Ovary (tissue), 10 donors: ENCODE results near the gene TMEM9. TPM values are rescaled to one million over a fixed set of nuclear protein-coding genes. Genes with fewer than 3 reads are reported as not detected.
A peak's percentile ranks its signal among the peaks of the same experiment; 100 is the strongest.

Experiments used
- DNase-seq, 5 donors: peaks; one replicate each; pipeline ENCODE4 v3.0.0-alpha.2; 2019 to 2020
- H3K27ac ChIP-seq, 2 donors: fragments of 200-600 bp; one replicate each; pipeline versions ENCODE4 v1.5.1 to v1.8.0; 2019 to 2022
- H3K27me3 ChIP-seq: fragments of 200-600 bp; one replicate; pipeline ENCODE4 v1.8.0; 2022
- H3K36me3 ChIP-seq: fragments of 200-600 bp; sonication (generic); one replicate; pipeline ENCODE4 v1.5.1; 2019
- H3K4me1 ChIP-seq: one replicate; pipeline ENCODE4 v1.8.1; 2013; ENCODE audit warnings: mild to moderate bottlenecking, moderate library complexity; ENCODE audit not compliant: insufficient read depth
- H3K4me3 ChIP-seq: fragments of 200-600 bp; sonication (generic); one replicate; pipeline ENCODE4 v1.5.1; 2017
- H3K9me3 ChIP-seq, 2 donors: fragments of 200-600 bp in 1 of 2; sonication (generic) in 1 of 2; one replicate each; pipeline versions ENCODE4 v1.5.1 to v1.8.1; 2013 to 2019; ENCODE audit warnings: mild to moderate bottlenecking in 1 of 2, moderate library complexity in 1 of 2
- EP300 ChIP-seq: sonication (generic); formaldehyde crosslinking; IDR thresholded peaks from one replicate; pipeline ENCODE4 v1.6.1; 2017; ENCODE audit warnings: antibody characterized with exemption
- POLR2A ChIP-seq: fragments of 450-650 bp; IDR thresholded peaks from one replicate; pipeline ENCODE4 v1.6.1; 2017; ENCODE audit warnings: antibody characterized with exemption, mild to moderate bottlenecking, moderate library complexity
- WGBS, 3 donors: extraction: QIAGEN DNeasy Blood & Tissue Kit in 1 of 3; methylation state at CpG; one replicate each; pipeline versions ENCODE4 v1.1.5 to v1.1.7; 2013 to 2017; 5-methylcytosine and 5-hydroxymethylcytosine counted together
- intact Hi-C, 4 donors: fragments of 100-400 bp; cut with DNase I; formaldehyde crosslinking; loops; one replicate each; pipeline versions ENCODE4 v1.11.0 to v1.15.1; 2022 to 2023
- long read RNA-seq, 3 donors: library from polyadenylated mRNA in 2 of 3; unstranded in 2 of 3; transcript quantifications; one replicate each; pipeline ENCODE4 v2.0.0 and lab custom pipeline, GENCODE V29; 2021 to 2026
- polyA plus RNA-seq, 2 donors: library from polyadenylated mRNA; stranded (reverse); fragments of 200-250 nt in 1 of 2; fragments of 350-450 nt in 1 of 2; fragmentation: Illumina TruSeq in 1 of 2; extraction: RNeasy Lipid Tissue Mini Kit (QIAGEN cat#74804) in 1 of 2; gene quantifications; one replicate each; pipeline ENCODE4 v1.2.3, GENCODE V29; 2013 to 2014
- total RNA-seq, 7 donors: library from RNA; depleted of rRNA in 2 of 7; stranded (reverse); fragments of >200 nt in 2 of 7; fragmentation: NEBNext Ultra II Directional in 3 of 7; extraction: Animal tissue kit (Norgen Biotek cat#: 25700) in 3 of 7; gene quantifications; one replicate each; pipeline versions ENCODE4 v1.1.0 to v1.2.4, GENCODE V29; 2016 to 2023
- TF ChIP-seq, protein P1 (sequence below), 3 donors: fragments of 450-650 bp in 2 of 3; fragments of 200-600 bp in 1 of 3; IDR thresholded peaks; one replicate each; pipeline versions ENCODE4 v1.5.1 to v1.8.0; 2016 to 2022; ENCODE audit warnings: antibody characterized with exemption in 3 of 3, mild to moderate bottlenecking in 1 of 3
- donor health status: DM: no; HTN: no; CAD: no; lungs with moderate emphysema.
- donor health status: DM: no; HTN: no; CAD: no.
- donor health status: Bipolar disorder and iron deficiency.
- donor health status: DM: yes; HTN: yes; CAD: no.
- donor health status: DM: no; HTN: no; CAD: no.
- donor health status: DM: yes; HTN: yes; CAD: no.

TMEM9 gene
- total RNA-seq (100 to 1,000 TPM in 1 of 7 donors, 10 to 100 TPM in 6; 65.5 to 101 (median 88.8) TPM), polyA plus RNA-seq (100 to 1,000 TPM in 1 of 2 donors, 10 to 100 TPM in 1; 49.5 to 114 TPM)
- long read RNA-seq, donor 1, transcript TMEM9-201 (5 exons, 1,959 nt): minor isoform, 43 of 691 reads
- long read RNA-seq, donor 1, transcript TMEM9-202 (6 exons, 1,544 nt): minor isoform, 18 of 691 reads
- long read RNA-seq, donor 1, transcript TMEM9-204 (6 exons, 1,529 nt): major isoform, 578 of 691 reads
- long read RNA-seq, donor 1, partial matches to known transcripts: 16 of 691 reads
- long read RNA-seq, donor 1, other reads (novel, unspliced or antisense): 25 of 691 reads
- long read RNA-seq, donor 2, transcript TMEM9-204 (6 exons, 1,529 nt): major isoform, 80 of 128 reads
- long read RNA-seq, donor 2, transcript TMEM9-201 (5 exons, 1,959 nt): minor isoform, 27 of 128 reads
- long read RNA-seq, donor 2, transcript TMEM9-209 (6 exons, 938 nt): minor isoform, 7 of 128 reads
- long read RNA-seq, donor 2, transcript TMEM9-206 (6 exons, 507 nt): minor isoform, 7 of 128 reads
- long read RNA-seq, donor 2, partial matches to known transcripts: 0 of 128 reads
- long read RNA-seq, donor 2, other reads (novel, unspliced or antisense): 0 of 128 reads
- long read RNA-seq, donor 3, transcript TMEM9-209 (6 exons, 938 nt): minor isoform, 6 of 249 reads
- long read RNA-seq, donor 3, transcript TMEM9-201 (5 exons, 1,959 nt): minor isoform, 13 of 249 reads
- long read RNA-seq, donor 3, transcript TMEM9-204 (6 exons, 1,529 nt): major isoform, 201 of 249 reads
- long read RNA-seq, donor 3, transcript TMEM9-202 (6 exons, 1,544 nt): minor isoform, 7 of 249 reads
- long read RNA-seq, donor 3, partial matches to known transcripts: 2 of 249 reads
- long read RNA-seq, donor 3, other reads (novel, unspliced or antisense): 14 of 249 reads

DNA sequence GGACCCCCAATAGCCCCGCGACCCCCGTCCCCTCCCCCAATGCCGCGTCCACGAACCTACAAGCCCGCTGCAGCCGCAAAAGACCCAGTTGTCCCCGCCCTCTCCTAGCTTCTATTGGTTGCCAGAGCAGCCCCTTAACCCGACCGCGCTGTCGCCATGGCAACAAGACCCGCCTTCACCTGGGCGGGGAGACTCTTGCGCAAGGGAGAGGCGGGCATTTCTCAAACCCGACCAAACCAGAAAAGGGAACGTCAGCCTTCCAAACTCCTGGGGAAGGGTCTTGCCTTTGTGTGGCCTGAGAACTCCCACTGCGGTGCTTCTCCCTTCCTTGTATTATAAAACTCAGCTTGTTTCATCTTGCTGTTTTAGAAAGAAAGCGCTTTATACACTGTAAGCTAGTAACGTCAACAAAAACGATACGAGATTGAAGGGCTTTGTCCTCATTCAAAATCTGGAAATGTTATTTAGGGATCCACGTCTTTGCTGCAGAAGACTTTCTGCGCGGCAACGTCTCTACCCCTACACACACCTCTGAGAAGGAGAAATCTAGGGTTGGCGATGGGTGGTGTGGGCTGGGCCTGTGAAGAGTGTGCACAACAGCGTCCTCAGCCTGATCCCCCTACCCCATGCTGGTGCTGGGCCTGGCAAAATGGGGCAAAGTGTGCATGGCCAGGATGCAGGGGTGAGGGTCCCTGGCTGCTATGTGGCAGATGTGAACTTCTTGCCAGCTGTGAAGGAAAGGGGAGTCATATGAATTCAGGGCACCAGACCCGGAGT, at the start of gene TMEM9:
Gene TMEM9, minus strand, starts transcription at position 86 of the 777 bp plus-strand sequence. CDS start 551 bp downstream, outside the sequence.
- TF ChIP-seq, protein P1, sequence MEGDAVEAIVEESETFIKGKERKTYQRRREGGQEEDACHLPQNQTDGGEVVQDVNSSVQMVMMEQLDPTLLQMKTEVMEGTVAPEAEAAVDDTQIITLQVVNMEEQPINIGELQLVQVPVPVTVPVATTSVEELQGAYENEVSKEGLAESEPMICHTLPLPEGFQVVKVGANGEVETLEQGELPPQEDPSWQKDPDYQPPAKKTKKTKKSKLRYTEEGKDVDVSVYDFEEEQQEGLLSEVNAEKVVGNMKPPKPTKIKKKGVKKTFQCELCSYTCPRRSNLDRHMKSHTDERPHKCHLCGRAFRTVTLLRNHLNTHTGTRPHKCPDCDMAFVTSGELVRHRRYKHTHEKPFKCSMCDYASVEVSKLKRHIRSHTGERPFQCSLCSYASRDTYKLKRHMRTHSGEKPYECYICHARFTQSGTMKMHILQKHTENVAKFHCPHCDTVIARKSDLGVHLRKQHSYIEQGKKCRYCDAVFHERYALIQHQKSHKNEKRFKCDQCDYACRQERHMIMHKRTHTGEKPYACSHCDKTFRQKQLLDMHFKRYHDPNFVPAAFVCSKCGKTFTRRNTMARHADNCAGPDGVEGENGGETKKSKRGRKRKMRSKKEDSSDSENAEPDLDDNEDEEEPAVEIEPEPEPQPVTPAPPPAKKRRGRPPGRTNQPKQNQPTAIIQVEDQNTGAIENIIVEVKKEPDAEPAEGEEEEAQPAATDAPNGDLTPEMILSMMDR (IDR thresholded peaks at IDR 0.05): no peak
- TF ChIP-seq EP300 (peak; percentile 21), POLR2A (peak; percentile 42)
- Histone ChIP-seq H3K36me3 (no peaks in the 10 kb centered on the region), H3K27ac (peak within 1 kb of the TSS; percentile 23 to 39), H3K4me3 (peak within 1 kb of the TSS; percentile 58), H3K4me1 (peaks cover 7% of the 10 kb centered on the region), H3K9me3 (no peaks in the 10 kb centered on the region), H3K27me3 (no peaks in the 10 kb centered on the region)
- DNase-seq: peak; percentile 97 to 99 (median 98)
- 4 to 6% (median 4%) methylated on average over 27 to 31 of the region's 31 CpGs for WGBS, 3 donors
- intact Hi-C loops: no loop called here

DNA sequence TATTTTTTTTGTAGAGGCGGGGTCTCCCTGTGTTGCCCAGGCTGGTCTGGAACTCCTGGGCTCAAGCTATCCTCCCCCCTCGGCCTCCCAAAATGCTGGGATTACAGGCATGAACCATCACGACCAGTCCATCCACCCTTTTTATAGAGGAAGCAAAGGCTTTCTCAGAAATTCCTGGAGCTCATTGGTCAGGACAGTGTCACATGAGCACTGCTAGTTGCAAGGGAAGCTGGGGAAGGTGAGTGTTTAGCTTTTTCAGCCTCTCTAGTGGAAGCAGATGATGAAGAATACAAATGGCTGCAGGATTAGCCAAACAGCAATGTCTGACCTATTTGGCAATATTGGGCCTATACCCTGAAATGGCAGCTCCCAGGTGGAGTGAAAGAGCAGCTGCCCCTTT, 44.3 kb upstream of the TMEM9 start:
- H3K27me3 ChIP-seq: no peaks in the 10 kb centered on the region
- no peaks in the 10 kb centered on the region for H3K9me3 ChIP-seq
- intact Hi-C loops: no loop called here
- H3K27ac ChIP-seq: no peak overlapping the region
- no peak for DNase-seq
- WGBS, 3 donors: 89 to 94% (median 92%) methylated on average over 3 of the region's 3 CpGs
- no peak overlapping the region for H3K4me3 ChIP-seq
- no peaks in the 10 kb centered on the region for H3K36me3 ChIP-seq
- TF ChIP-seq, protein P1 (IDR thresholded peaks at IDR 0.05): no peak
- TF ChIP-seq EP300 (no peak), POLR2A (no peak)
- H3K4me1 ChIP-seq: no peaks in the 10 kb centered on the region

DNA sequence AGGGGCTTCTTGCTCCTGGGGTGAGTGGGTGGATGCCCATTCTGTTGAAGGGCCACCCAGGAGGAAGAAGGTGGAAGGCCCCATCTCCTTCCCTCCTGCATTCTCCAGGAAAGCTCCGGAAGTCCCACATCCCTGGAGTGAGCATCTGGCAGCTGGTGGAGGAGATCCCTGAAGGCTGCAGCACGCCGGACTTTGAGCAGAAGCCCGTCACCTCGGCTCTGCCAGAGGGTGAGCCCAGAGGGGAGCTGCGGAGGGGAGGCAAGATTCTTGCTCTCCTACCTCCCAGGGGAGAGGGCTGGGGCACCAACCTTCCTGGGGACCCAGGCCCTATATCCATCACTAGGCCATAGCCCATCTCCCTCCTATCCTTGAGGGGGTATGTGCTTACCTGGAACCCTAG, 39.8 kb upstream of the TMEM9 start:
- H3K4me3 ChIP-seq: no peak overlapping the region
- H3K9me3 ChIP-seq: no peaks in the 10 kb centered on the region
- 65 to 85% (median 73%) methylated on average over 6 of the region's 6 CpGs for WGBS, 3 donors
- no peaks in the 10 kb centered on the region for H3K36me3 ChIP-seq
- peaks cover 4% of the 10 kb centered on the region for H3K4me1 ChIP-seq
- H3K27ac ChIP-seq: no peak overlapping the region
- TF ChIP-seq, protein P1 (IDR thresholded peaks at IDR 0.05): no peak
- TF ChIP-seq EP300 (no peak), POLR2A (no peak)
- no peak for DNase-seq
- intact Hi-C loops: no loop called here
- no peaks in the 10 kb centered on the region for H3K27me3 ChIP-seq

DNA sequence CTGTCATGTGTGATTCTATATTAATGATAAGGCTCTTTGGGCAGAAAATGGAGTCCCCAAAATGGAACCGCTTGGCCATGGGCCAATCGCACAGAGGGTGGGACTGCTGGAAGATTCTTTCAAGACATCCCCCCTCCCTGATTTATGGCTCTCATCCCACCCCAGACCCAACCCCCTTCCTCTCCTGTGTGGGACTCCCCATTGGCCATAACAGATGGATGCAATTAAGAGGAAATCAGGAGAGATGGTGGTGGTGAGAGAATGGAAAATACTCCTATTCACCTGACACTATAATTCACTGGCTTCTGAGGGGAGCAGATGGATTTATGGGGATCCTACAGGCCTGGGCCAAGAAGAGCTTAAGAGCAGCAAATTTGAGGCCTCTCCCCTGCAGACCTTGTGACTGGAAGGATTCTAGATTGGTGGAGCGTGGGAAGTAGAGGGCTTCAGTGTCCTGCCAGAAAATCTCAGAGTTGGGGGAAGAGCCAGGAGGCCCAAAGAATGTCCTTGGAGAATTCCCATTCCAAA, 38.1 kb upstream of the TMEM9 start:
- H3K4me1 ChIP-seq: peaks cover 4% of the 10 kb centered on the region
- peak in 4 of 5 donors; percentile 36 to 68 (median 44) for DNase-seq
- no peaks in the 10 kb centered on the region for H3K9me3 ChIP-seq
- intact Hi-C loops: no loop called here
- no peak overlapping the region for H3K4me3 ChIP-seq
- no peak overlapping the region for H3K27ac ChIP-seq
- no peaks in the 10 kb centered on the region for H3K36me3 ChIP-seq
- 22 to 39% (median 26%) methylated on average over 3 of the region's 3 CpGs for WGBS, 3 donors
- TF ChIP-seq, protein P1 (IDR thresholded peaks at IDR 0.05): no peak
- no peak for TF ChIP-seq EP300
- TF ChIP-seq POLR2A: no peak
- no peaks in the 10 kb centered on the region for H3K27me3 ChIP-seq
